Mammary epithelial cell (primary cell): Measurements from ENCODE around the gene TMEM91.

Source experiments
- EZH2 ChIP-seq: IDR thresholded peaks from 2 replicates; pipeline ENCODE4 v1.6.1; 2012; ENCODE audit warnings: low read length, inconsistent platforms, borderline replicate concordance
- TF ChIP-seq, protein P1 (sequence below), 2 donors: IDR thresholded peaks in 1 of 2; conservative IDR thresholded peaks in 1 of 2; 2 replicates each; pipeline ENCODE4 v1.5.1; 2011 to 2012; ENCODE audit warnings: inconsistent platforms in 2 of 2, low read length in 2 of 2, mild to moderate bottlenecking in 2 of 2, control low read depth in 1 of 2, low read depth in 1 of 2; ENCODE audit not compliant: insufficient read depth in 1 of 2; ENCODE audit errors: extremely low read depth in 1 of 2

DNA sequence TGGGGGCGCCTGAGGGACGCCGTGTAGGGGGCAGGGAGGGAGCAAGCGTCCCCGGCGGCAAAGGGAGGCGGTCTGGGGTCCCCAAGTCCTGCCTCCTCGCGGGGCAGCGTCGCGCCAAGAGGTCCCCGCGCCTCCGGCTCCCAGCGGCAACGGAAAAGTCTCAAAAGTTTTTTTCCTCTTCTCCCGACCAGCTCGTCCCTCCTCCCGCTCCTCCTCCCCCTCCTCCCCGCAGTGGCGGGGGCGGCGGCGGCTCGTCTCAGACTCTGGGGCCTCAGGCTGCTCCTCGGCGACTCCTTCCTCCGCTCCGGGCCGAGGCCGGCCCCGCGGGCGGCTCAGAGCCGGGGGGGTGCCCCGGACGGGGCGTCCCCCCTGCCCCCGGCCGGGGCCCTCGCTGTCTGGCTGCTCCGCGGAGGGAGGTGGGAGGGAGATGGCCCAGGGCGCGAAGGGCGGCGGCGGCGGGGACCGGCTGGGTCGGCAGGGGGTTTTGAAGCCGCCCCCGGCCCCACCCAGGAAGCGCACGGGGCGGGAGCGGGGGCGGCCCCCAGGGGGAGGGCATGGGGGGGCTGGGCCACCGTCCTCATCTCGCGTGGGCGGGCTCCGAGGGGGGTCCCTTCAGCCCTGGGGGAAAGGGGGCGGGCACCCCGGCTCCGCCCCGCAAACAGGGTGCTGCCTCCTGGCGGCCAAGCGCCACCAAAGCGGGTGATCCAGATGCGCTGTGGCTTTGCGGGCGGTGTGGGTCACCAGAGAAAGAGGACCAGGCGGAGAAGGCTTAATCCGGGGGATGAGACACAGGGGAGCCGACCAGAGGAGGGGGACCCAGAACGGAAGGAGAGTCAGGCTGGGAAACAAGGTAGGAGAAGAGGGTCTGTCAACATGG lies 22.6 kb upstream of the TMEM91 start, which contains the start of gene TGFB1:
- TF ChIP-seq, protein P1, sequence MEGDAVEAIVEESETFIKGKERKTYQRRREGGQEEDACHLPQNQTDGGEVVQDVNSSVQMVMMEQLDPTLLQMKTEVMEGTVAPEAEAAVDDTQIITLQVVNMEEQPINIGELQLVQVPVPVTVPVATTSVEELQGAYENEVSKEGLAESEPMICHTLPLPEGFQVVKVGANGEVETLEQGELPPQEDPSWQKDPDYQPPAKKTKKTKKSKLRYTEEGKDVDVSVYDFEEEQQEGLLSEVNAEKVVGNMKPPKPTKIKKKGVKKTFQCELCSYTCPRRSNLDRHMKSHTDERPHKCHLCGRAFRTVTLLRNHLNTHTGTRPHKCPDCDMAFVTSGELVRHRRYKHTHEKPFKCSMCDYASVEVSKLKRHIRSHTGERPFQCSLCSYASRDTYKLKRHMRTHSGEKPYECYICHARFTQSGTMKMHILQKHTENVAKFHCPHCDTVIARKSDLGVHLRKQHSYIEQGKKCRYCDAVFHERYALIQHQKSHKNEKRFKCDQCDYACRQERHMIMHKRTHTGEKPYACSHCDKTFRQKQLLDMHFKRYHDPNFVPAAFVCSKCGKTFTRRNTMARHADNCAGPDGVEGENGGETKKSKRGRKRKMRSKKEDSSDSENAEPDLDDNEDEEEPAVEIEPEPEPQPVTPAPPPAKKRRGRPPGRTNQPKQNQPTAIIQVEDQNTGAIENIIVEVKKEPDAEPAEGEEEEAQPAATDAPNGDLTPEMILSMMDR (conservative IDR thresholded peaks at IDR 0.05 in 1 of 2, IDR thresholded peaks at IDR 0.05 in 1 of 2; ENCODE audit: extremely low read depth in 1 of 2, insufficient read depth in 1 of 2, low read depth in 1 of 2, low read length in 2 of 2): peak; percentile 64 to 92
- no peak for TF ChIP-seq EZH2
